WERI-Rb-1 (cell line): ENCODE measurements around the gene IL12RB2.
"Not testable (repeated sequence)": the region's sequence is repeated elsewhere in the genome, so short reads cannot be mapped to it uniquely, and the experiment has no call there.

Experiments
- DNase-seq: peaks from one replicate; pipeline ENCODE4 v3.0.0-alpha.2; 2020
- H3K27ac ChIP-seq: fragments of 250-450 bp; sonication (Bioruptor Pico); 2 replicates; pipeline ENCODE4 v1.5.1; 2020; ENCODE audit warnings: mild to moderate bottlenecking, moderate library complexity
- H3K27me3 ChIP-seq: fragments of 250-450 bp; sonication (Bioruptor Pico); 2 replicates; pipeline ENCODE4 v1.5.1; 2021; ENCODE audit warnings: mild to moderate bottlenecking, low read depth, moderate library complexity; ENCODE audit not compliant: insufficient read depth, severe bottlenecking
- H3K36me3 ChIP-seq: fragments of 250-450 bp; sonication (Bioruptor Pico); 2 replicates; pipeline ENCODE4 v1.5.1; 2020; ENCODE audit warnings: mild to moderate bottlenecking, moderate library complexity
- H3K4me3 ChIP-seq: 2 replicates; pipeline ENCODE4 v1.5.1; 2011; ENCODE audit warnings: low read depth, mild to moderate bottlenecking, control low read depth, low read length
- H3K9me3 ChIP-seq: fragments of 250-450 bp; sonication (Bioruptor Pico); 2 replicates; pipeline ENCODE4 v1.5.1; 2021; ENCODE audit warnings: mild to moderate bottlenecking, moderate library complexity; ENCODE audit not compliant: severe bottlenecking
- CTCF ChIP-seq: IDR thresholded peaks from 2 replicates; pipeline ENCODE4 v1.5.1; 2011; ENCODE audit warnings: low read depth, mild to moderate bottlenecking, control low read depth, inconsistent platforms, low read length

The IL12RB2 gene

GRCh38 chr1:67393737-67394136 lies 86.1 kb downstream of the IL12RB2 start:
- H3K36me3 ChIP-seq = no peaks in the 10 kb centered on the region

GRCh38 chr1:67394548-67394947 lies 86.9 kb downstream of the IL12RB2 start:
- no peaks in the 10 kb centered on the region for H3K9me3 ChIP-seq
- no peaks in the 10 kb centered on the region for H3K36me3 ChIP-seq
- no peaks in the 10 kb centered on the region for H3K27me3 ChIP-seq
- no peak overlapping the region for H3K27ac ChIP-seq
- TF ChIP-seq CTCF = no peak
- no peak overlapping the region for H3K4me3 ChIP-seq
- DNase-seq = no peak

More at GRCh38 chr1:67393737-67394136, 86.1 kb downstream of the IL12RB2 start:
- no peak for TF ChIP-seq CTCF
- no peaks in the 10 kb centered on the region for H3K27me3 ChIP-seq
- H3K9me3 ChIP-seq = no peaks in the 10 kb centered on the region
- H3K27ac ChIP-seq = no peak overlapping the region
- no peak overlapping the region for H3K4me3 ChIP-seq
- DNase-seq = no peak

- no peaks in the 10 kb centered on the region for H3K36me3 ChIP-seq
- H3K4me3 ChIP-seq = no peak overlapping the region
- no peak overlapping the region for H3K27ac ChIP-seq
- no peaks in the 10 kb centered on the region for H3K27me3 ChIP-seq
- TF ChIP-seq CTCF = no peak
- no peak for DNase-seq
- H3K9me3 ChIP-seq = no peaks in the 10 kb centered on the region
Observed at GRCh38 chr1:67399199-67399993, 91.7 kb downstream of the IL12RB2 start.

- not testable (repeated sequence) for H3K4me3 ChIP-seq, DNase-seq, H3K9me3 ChIP-seq, H3K27ac ChIP-seq, H3K27me3 ChIP-seq, H3K36me3 ChIP-seq
Observed at GRCh38 chr1:67400029-67400786, 92.5 kb downstream of the IL12RB2 start.

- H3K9me3 ChIP-seq = no peaks in the 10 kb centered on the region
- no peaks in the 10 kb centered on the region for H3K36me3 ChIP-seq
- TF ChIP-seq CTCF = no peak
- no peak overlapping the region for H3K4me3 ChIP-seq
- H3K27me3 ChIP-seq = no peaks in the 10 kb centered on the region
- no peak for DNase-seq
- H3K27ac ChIP-seq = no peak overlapping the region
Observed at GRCh38 chr1:67401443-67401842, 93.8 kb downstream of the IL12RB2 start.

- H3K27ac ChIP-seq = no peak overlapping the region
- no peak for TF ChIP-seq CTCF
Observed at GRCh38 chr1:67404212-67404620, 96.5 kb downstream of the IL12RB2 start.

More at GRCh38 chr1:67404212-67404620, 96.5 kb downstream of the IL12RB2 start:
- Histone ChIP-seq H3K36me3 (no peaks in the 10 kb centered on the region), H3K9me3 (no peaks in the 10 kb centered on the region), H3K4me3 (no peak overlapping the region), H3K27me3 (no peaks in the 10 kb centered on the region)
- peak; percentile 52 for DNase-seq
